DMS79 treated with DMSO at 0.1 percent for 48 hours (cell line): ENCODE data around the gene ARSB.

Experiments used
- DNase-seq: peaks from one replicate; lab custom pipeline; 2025; lab: John Stamatoyannopoulos, UW

The ARSB gene

GRCh38 chr5:78805474-78806124 is 179.5 kb downstream of the ARSB start:
- DNase-seq, result no peak

- no peak for DNase-seq
Measured at GRCh38 chr5:78804995-78805394, 180.1 kb downstream of the ARSB start.

GRCh38 chr5:78803941-78804340 is 181.2 kb downstream of the ARSB start:
- no peak for DNase-seq

GRCh38 chr5:78803353-78803752 is 181.8 kb downstream of the ARSB start:
- DNase-seq, result no peak

- DNase-seq, result no peak
Measured at GRCh38 chr5:78801413-78801812, 183.7 kb downstream of the ARSB start.

- no peak for DNase-seq
Measured at GRCh38 chr5:78799266-78800017, 185.7 kb downstream of the ARSB start.

- DNase-seq, result no peak
Measured at GRCh38 chr5:78798673-78799029, 186.5 kb downstream of the ARSB start.

GRCh38 chr5:78797936-78798672 is 187.0 kb downstream of the ARSB start:
- no peak for DNase-seq

- DNase-seq, result no peak
Measured at GRCh38 chr5:78795757-78796156, 189.4 kb downstream of the ARSB start.

GRCh38 chr5:78794693-78795215 is 190.4 kb downstream of the ARSB start:
- DNase-seq, result no peak

GRCh38 chr5:78793907-78794662 is 191.0 kb downstream of the ARSB start:
- DNase-seq, result no peak

- no peak for DNase-seq
Measured at GRCh38 chr5:78792345-78793055, 192.6 kb downstream of the ARSB start.

- no peak for DNase-seq
Measured at GRCh38 chr5:78791501-78792100, 193.5 kb downstream of the ARSB start.

- no peak for DNase-seq
Measured at GRCh38 chr5:78787783-78788182, 197.3 kb downstream of the ARSB start.

GRCh38 chr5:78785454-78785853 is 199.7 kb downstream of the ARSB start:
- no peak for DNase-seq

- DNase-seq, result peak; percentile 45
Measured at GRCh38 chr5:78783434-78784130, 201.5 kb downstream of the ARSB start.

- DNase-seq, result no peak
Measured at GRCh38 chr5:78782728-78783127, 202.4 kb downstream of the ARSB start.

- DNase-seq, result no peak
Measured at GRCh38 chr5:78781611-78782286, 203.4 kb downstream of the ARSB start.

GRCh38 chr5:78779771-78780616 is 205.1 kb downstream of the ARSB start:
- peak; percentile 20 for DNase-seq
